Mononuclear cell (primary cell): ENCODE measurements around the gene TMOD1. TPM values are rescaled to one million over a fixed set of nuclear protein-coding genes. Genes with fewer than 3 reads are reported as not detected.

Source experiments
- H3K27me3 ChIP-seq: 2 replicates; pipeline ENCODE4 v1.6.0; 2011; ENCODE audit warnings: low read length, control low read depth; ENCODE audit not compliant: insufficient read depth
- H3K4me1 ChIP-seq: 2 replicates; pipeline ENCODE4 v1.5.1; 2011; ENCODE audit warnings: mild to moderate bottlenecking, low read length, control low read depth; ENCODE audit not compliant: insufficient read depth
- H3K4me3 ChIP-seq: 2 replicates; pipeline ENCODE4 v1.5.1; 2011; ENCODE audit warnings: mild to moderate bottlenecking, low read length, moderate library complexity
- H3K9me3 ChIP-seq: 2 replicates; pipeline ENCODE4 v1.5.1; 2011; ENCODE audit warnings: low read depth, mild to moderate bottlenecking, control low read depth, low read length
- total RNA-seq: library from RNA; depleted of rRNA; stranded (reverse); fragments of >200 nt; gene quantifications from one replicate; pipeline ENCODE4 v1.2.3, GENCODE V29; 2012

TMOD1 gene
- total RNA-seq, 1 donor: 0.84 TPM

DNA sequence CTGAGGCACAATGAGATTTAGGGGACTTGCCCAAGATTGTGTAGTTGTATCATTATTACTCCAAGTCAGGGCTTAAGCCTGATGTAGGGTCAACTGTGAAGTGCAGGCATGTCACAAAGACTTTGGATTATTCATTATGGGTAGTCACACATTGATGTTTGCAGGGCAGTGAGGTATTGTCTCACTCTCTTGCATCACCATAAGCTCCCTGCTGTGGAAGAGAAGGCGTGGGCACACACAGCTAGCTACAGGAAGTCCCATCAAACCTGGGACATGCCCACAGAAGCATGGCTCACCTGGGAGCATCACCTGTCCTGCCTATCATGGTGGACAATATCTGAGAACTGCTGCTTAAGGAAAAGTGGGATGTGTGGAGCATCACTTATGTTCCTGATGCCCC, 42.1 kb downstream of the TMOD1 start:
- Histone ChIP-seq H3K9me3 (no peaks in the 10 kb centered on the region), H3K4me3 (no peak overlapping the region), H3K4me1 (no peaks in the 10 kb centered on the region), H3K27me3 (no peaks in the 10 kb centered on the region)

DNA sequence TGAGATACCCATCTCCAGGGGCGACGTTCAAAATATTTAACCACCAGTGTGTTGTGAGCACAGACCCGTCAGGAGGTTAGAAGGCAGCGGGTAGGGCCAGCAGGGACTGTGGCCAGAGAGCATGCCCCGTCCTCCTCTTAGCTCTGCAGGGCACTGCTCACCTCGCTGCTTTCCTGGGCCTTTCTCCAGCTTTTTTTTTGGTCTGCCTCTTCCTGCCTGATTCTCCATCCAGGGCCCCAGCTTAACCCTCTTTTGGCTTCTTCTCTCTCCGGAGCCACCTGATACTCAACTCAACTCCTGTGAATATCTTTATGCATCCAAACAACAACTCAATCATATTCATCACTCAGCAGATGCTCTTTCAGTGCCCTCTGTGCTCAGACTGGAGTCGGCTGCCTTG, 44.0 kb downstream of the TMOD1 start:
- no peaks in the 10 kb centered on the region for H3K9me3 ChIP-seq
- no peaks in the 10 kb centered on the region for H3K4me1 ChIP-seq
- no peak overlapping the region for H3K4me3 ChIP-seq
- H3K27me3 ChIP-seq: no peaks in the 10 kb centered on the region

DNA sequence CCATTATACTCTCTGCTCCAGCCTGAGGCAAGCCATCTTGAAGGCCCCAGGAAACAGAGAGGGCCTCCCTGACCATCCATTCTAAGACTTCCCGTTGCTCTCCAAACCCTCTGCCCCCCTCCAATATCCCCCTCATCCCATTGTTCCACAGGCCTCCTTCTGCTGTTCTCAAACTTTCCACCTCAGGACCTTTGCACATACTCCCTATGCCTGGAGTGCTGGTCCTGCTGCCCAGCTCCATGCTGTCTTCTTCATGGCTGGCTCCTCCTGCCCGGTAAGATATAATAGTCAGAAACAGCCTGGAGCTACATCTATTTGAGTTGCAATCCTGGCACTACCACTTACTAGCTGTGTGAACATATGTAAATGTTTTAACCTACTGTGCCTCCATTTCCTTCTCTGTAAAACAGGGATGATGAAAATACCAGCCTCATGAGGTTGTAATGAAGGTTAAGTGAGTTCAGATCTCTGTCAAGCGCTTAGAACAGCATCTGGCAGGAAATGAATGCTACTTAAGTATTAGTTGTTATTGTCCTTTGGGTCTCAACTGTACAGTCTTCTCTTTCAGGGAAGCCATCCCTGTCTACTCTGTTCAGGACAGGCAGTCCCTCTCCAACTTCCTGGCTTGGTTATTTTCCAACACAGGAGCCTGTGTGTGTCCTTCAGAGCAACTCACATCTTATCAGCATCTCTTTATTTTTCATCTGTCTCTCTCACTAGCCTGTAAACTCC, 45.8 kb downstream of the TMOD1 start:
- Histone ChIP-seq H3K4me1 (no peaks in the 10 kb centered on the region), H3K9me3 (no peaks in the 10 kb centered on the region), H3K27me3 (no peaks in the 10 kb centered on the region), H3K4me3 (no peak overlapping the region)

DNA sequence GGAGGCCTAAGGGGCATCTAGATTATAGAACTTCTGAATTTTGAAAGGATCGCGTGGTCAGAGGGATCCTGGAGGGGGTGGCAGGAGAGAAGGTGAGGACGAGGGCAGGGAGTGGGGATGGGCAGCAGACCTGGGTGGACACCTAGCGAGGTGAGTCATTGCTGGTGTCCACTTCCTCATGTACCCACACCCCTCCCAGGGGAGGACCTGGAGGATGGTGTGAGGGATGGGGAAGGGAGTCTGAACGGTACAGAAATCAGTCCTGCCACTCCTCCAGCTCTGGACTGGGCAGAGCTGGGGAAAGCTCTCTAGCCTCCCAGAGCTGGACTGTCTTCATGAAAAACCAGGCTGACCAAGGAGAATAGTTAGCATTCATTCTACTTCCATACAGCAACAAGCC, 46.9 kb downstream of the TMOD1 start:
- Histone ChIP-seq H3K4me1 (no peaks in the 10 kb centered on the region), H3K4me3 (no peak overlapping the region), H3K27me3 (no peaks in the 10 kb centered on the region), H3K9me3 (no peaks in the 10 kb centered on the region)

DNA sequence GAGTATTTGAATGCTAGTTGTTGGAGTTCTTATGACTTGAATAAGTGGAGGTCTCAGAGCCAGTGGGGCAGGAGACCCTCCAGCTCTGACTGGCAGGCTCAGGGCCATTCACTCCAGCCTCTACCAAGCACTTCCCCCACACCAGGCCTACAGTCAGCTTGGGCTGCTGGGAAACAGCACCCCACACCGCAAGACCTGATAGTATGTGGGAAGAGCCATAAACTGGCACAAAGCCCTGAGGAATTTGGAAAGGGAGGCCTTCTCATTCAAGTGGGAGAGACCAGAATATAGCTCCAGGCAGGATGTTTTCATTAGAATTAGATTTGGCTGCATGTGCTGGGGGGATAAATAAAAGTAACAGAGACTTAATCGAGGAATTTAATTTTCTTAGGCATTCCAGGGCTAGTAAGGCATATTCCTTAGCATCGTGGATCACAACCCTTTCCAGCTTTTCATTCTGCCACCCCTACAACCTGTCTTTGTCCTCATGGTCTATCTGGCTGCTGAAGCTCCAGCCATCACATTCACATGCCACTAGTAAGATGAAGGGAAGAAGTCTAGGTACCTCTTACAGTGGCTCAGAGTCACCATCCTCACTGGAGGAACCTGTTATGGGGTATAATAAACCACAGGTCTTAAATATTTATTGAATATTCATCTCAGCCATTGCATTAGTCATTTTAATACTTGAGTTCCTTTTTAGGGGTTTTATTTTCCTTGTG, 47.5 kb downstream of the TMOD1 start:
- Histone ChIP-seq H3K27me3 (no peaks in the 10 kb centered on the region), H3K4me1 (no peaks in the 10 kb centered on the region), H3K4me3 (no peak overlapping the region), H3K9me3 (no peaks in the 10 kb centered on the region)

DNA sequence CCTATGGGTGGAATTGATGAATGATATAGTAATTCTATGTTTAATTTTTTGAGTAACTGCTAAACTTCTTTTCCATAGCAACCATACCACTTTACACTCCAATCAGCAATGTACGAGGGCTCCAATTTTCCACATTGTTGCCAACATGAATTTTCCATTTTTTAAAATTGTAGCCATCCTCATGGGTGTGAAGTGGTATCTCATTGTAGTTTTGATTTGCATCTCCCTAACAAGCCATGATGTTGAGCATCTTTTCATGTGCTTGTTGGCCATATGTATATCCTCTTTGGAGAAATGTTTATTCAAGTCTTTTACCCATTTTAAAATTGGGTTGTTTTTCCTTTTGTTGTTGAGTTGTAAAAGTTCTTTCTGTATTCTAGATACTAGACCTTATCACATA, 48.9 kb downstream of the TMOD1 start:
- no peaks in the 10 kb centered on the region for H3K9me3 ChIP-seq
- no peaks in the 10 kb centered on the region for H3K4me1 ChIP-seq
- H3K4me3 ChIP-seq: no peak overlapping the region
- H3K27me3 ChIP-seq: no peaks in the 10 kb centered on the region

- Histone ChIP-seq H3K9me3 (no peaks in the 10 kb centered on the region), H3K27me3 (no peaks in the 10 kb centered on the region), H3K4me3 (no peak overlapping the region), H3K4me1 (no peaks in the 10 kb centered on the region)
Measured at GRCh38 chr9:97551308-97551707, 49.8 kb downstream of the TMOD1 start.

GRCh38 chr9:97553141-97553540, 51.7 kb downstream of the TMOD1 start:
- Histone ChIP-seq H3K27me3 (no peaks in the 10 kb centered on the region), H3K9me3 (no peaks in the 10 kb centered on the region), H3K4me3 (no peak overlapping the region), H3K4me1 (peaks cover 8% of the 10 kb centered on the region)

- Histone ChIP-seq H3K4me1 (peaks cover 11% of the 10 kb centered on the region), H3K27me3 (no peaks in the 10 kb centered on the region), H3K9me3 (no peaks in the 10 kb centered on the region), H3K4me3 (no peak overlapping the region)
Measured at GRCh38 chr9:97553841-97554240, 52.4 kb downstream of the TMOD1 start.

DNA sequence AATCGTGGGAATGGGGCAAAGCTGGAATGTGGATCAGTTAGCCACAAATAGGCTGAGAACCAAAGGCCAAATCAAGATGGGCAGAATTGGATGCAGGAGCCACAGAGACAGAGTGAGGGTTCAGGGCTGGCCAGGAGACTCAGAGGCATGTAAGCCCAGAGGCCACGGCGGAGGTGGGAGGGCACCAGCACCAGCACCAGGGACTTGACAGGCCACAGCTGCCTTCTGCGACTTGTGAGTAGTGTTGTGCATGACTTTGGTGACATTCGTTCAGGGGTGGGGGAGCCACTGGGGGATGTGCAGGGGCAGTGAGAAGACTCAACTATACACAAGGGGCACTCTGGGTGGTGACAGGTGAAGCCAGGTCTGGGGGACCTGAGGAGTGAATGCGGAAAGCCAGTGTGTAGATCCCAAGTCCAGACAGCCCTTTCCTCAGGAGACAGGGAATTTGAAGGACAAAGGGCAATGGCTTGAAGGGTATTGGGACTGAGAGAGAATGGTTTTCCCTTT, 53.2 kb downstream of the TMOD1 start:
- Histone ChIP-seq H3K4me3 (no peak overlapping the region), H3K4me1 (peaks cover 11% of the 10 kb centered on the region), H3K9me3 (no peaks in the 10 kb centered on the region), H3K27me3 (no peaks in the 10 kb centered on the region)

DNA sequence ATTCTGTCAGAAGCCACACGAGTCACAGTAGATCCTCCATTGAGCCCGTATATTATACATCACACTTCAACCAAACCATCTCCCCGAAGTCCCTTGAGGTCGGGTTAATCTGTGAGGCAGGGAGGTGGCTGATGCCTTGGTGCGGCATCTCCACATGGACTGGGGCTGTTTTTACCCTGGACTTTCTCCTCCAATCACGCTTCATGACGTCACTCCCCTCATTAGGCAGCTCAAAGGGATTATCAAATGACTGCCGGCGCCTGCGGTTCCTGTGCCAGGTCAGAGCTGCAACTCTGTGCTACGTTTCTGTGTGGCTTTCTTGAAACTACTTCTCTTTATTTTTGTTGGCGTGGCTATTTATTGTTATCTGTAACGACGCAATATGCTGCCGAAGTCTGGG, 53.7 kb downstream of the TMOD1 start:
- Histone ChIP-seq H3K4me1 (peaks cover 11% of the 10 kb centered on the region), H3K27me3 (no peaks in the 10 kb centered on the region), H3K4me3 (no peak overlapping the region)

GRCh38 chr9:97556036-97556720, 54.7 kb downstream of the TMOD1 start:
- H3K4me3 ChIP-seq: no peak overlapping the region
- H3K9me3 ChIP-seq: no peaks in the 10 kb centered on the region
- H3K4me1 ChIP-seq: peaks cover 11% of the 10 kb centered on the region
- no peaks in the 10 kb centered on the region for H3K27me3 ChIP-seq

More for the DNA sequence above, 53.7 kb downstream of the TMOD1 start:
- no peaks in the 10 kb centered on the region for H3K9me3 ChIP-seq

GRCh38 chr9:97556721-97557605, 55.5 kb downstream of the TMOD1 start:
- Histone ChIP-seq H3K9me3 (no peaks in the 10 kb centered on the region), H3K27me3 (no peaks in the 10 kb centered on the region), H3K4me1 (peaks cover 11% of the 10 kb centered on the region), H3K4me3 (no peak overlapping the region)

GRCh38 chr9:97557606-97558095, 56.2 kb downstream of the TMOD1 start:
- no peaks in the 10 kb centered on the region for H3K27me3 ChIP-seq
- H3K9me3 ChIP-seq: no peaks in the 10 kb centered on the region
- H3K4me1 ChIP-seq: peaks cover 11% of the 10 kb centered on the region
- H3K4me3 ChIP-seq: no peak overlapping the region
